Measurements from ENCODE around the gene WDR81.

Gene WDR81

DNA sequence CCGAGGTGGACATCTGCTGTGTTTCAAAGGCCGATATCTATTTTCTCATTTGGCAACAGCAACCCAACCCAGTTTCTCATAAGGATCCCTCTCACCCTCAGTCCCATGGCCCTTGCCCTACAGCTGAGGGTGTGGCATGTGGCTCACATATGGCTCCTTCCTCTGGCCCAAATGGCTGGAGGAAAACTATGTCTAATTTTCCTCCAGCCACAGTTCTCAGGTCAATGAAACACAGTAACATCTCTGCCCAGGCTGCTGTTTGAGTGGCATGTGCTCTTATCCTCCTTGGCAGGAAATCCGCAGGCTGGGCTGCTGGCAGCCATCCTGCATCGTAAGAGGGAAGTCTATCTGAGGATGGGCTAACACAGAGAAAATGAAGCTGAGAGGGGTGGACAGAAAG is 61.4 kb downstream of the WDR81 start:
- no peak for DNase-seq

- no peak for DNase-seq
Measured at GRCh38 chr17:1786708-1787107, 62.2 kb downstream of the WDR81 start.

GRCh38 chr17:1787301-1787902 is 62.9 kb downstream of the WDR81 start:
- no peak for DNase-seq

Measured in NCI-H526 (cell line).